HEK293 (cell line): ENCODE data around the gene GMEB2.
A peak's percentile ranks its signal among the peaks of the same experiment; 100 is the strongest.

ENCODE experiments used
- CTCF ChIA-PET: fragments of 350-600 bp; formaldehyde crosslinking; extraction: SDS; loops from one replicate; lab custom pipeline; 2021; ENCODE audit warnings: antibody characterized with exemption; lab: Yijun Ruan, JAX
- POLR2A ChIA-PET: fragments of 300-600 bp; formaldehyde crosslinking; extraction: SDS; loops from one replicate; lab custom pipeline; 2020; ENCODE audit warnings: antibody characterized with exemption, inconsistent platforms; lab: Yijun Ruan, JAX
- H3K27ac ChIP-seq: fragments of 200-500 bp; sonication (Bioruptor generic); 2 replicates; pipeline ENCODE4 v1.5.1; 2014; ENCODE audit warnings: low read depth, low read length, control low read depth, inconsistent platforms; ENCODE audit errors: extremely low read depth
- H3K36me3 ChIP-seq, 2 experiments: fragments of 200-500 bp in 1 of 2; sonication (Bioruptor generic) in 1 of 2; 1 replicate in 1 of 2; 2 replicates in 1 of 2; pipeline ENCODE4 v1.5.1; 2014 to 2017; ENCODE audit warnings: inconsistent platforms in 2 of 2, low read length in 2 of 2; ENCODE audit not compliant: control insufficient read depth in 2 of 2, insufficient read depth in 1 of 2
- H3K4me1 ChIP-seq: fragments of 200-500 bp; sonication (Bioruptor generic); 2 replicates; pipeline ENCODE4 v1.5.1; 2014; ENCODE audit warnings: mild to moderate bottlenecking, low read length, inconsistent platforms; ENCODE audit not compliant: control insufficient read depth, insufficient read depth
- H3K4me3 ChIP-seq: 2 replicates; pipeline ENCODE4 v1.5.1; 2011; ENCODE audit warnings: low read depth, mild to moderate bottlenecking, control low read depth, low read length, moderate library complexity
- H3K9me3 ChIP-seq: fragments of 200-500 bp; sonication (Bioruptor generic); 2 replicates; pipeline ENCODE4 v1.5.1; 2014; ENCODE audit warnings: low read depth, low read length, inconsistent platforms; ENCODE audit not compliant: control insufficient read depth, insufficient read depth
- ELK4 ChIP-seq: IDR thresholded peaks from 2 replicates; pipeline ENCODE4 v1.6.1; 2011; ENCODE audit warnings: mild to moderate bottlenecking, low read depth, low read length, borderline replicate concordance
- INSM2 ChIP-seq: fragments of 450-650 bp; formaldehyde crosslinking; IDR thresholded peaks from 2 replicates; pipeline ENCODE4 v1.5.1; 2016; ENCODE audit warnings: missing biosample characterization, missing genetic modification characterization
- KLF1 ChIP-seq: fragments of 450-650 bp; formaldehyde crosslinking; IDR thresholded peaks from 2 replicates; pipeline ENCODE4 v1.5.1; 2016; ENCODE audit warnings: missing biosample characterization, missing genetic modification characterization
- MZF1 ChIP-seq: fragments of 450-650 bp; formaldehyde crosslinking; IDR thresholded peaks from 2 replicates; pipeline ENCODE4 v1.5.1; 2017; ENCODE audit warnings: missing biosample characterization, missing genetic modification characterization, borderline replicate concordance
- RBAK ChIP-seq: fragments of 450-650 bp; formaldehyde crosslinking; IDR thresholded peaks from 2 replicates; pipeline ENCODE4 v1.5.1; 2016; ENCODE audit warnings: missing biosample characterization, missing genetic modification characterization
- SCRT2 ChIP-seq: fragments of 450-650 bp; formaldehyde crosslinking; IDR thresholded peaks from 2 replicates; pipeline ENCODE4 v1.5.1; 2016; ENCODE audit warnings: missing biosample characterization, missing genetic modification characterization
- SETDB1 ChIP-seq: IDR thresholded peaks from one replicate; pipeline ENCODE4 v1.6.1; 2017; ENCODE audit warnings: mild to moderate bottlenecking, low read length, moderate library complexity, mixed read lengths; ENCODE audit not compliant: insufficient read length
- ZFP3 ChIP-seq: fragments of 450-650 bp; formaldehyde crosslinking; IDR thresholded peaks from 2 replicates; pipeline ENCODE4 v1.5.1; 2016; ENCODE audit warnings: low read depth, missing biosample characterization, missing genetic modification characterization
- ZNF138 ChIP-seq: fragments of 450-650 bp; formaldehyde crosslinking; IDR thresholded peaks from 2 replicates; pipeline ENCODE4 v1.5.1; 2016; ENCODE audit warnings: missing biosample characterization, missing genetic modification characterization, borderline replicate concordance
- ZNF16 ChIP-seq: fragments of 450-650 bp; formaldehyde crosslinking; IDR thresholded peaks from 2 replicates; pipeline ENCODE4 v1.5.1; 2016; ENCODE audit warnings: low read depth, missing biosample characterization, missing genetic modification characterization
- ZNF175 ChIP-seq: fragments of 450-650 bp; formaldehyde crosslinking; IDR thresholded peaks from 2 replicates; pipeline ENCODE4 v1.5.1; 2016; ENCODE audit warnings: missing biosample characterization, missing genetic modification characterization
- ZNF24 ChIP-seq: fragments of 450-650 bp; formaldehyde crosslinking; IDR thresholded peaks from 2 replicates; pipeline ENCODE4 v1.5.1; 2016; ENCODE audit warnings: missing biosample characterization, missing genetic modification characterization
- ZNF311 ChIP-seq: fragments of 450-650 bp; formaldehyde crosslinking; IDR thresholded peaks from 2 replicates; pipeline ENCODE4 v1.5.1; 2017; ENCODE audit warnings: missing biosample characterization, missing genetic modification characterization, borderline replicate concordance
- ZNF324 ChIP-seq: fragments of 450-650 bp; formaldehyde crosslinking; IDR thresholded peaks from 2 replicates; pipeline ENCODE4 v1.5.1; 2016; ENCODE audit warnings: missing biosample characterization, missing genetic modification characterization
- ZNF354C ChIP-seq: fragments of 450-650 bp; formaldehyde crosslinking; IDR thresholded peaks from 2 replicates; pipeline ENCODE4 v1.5.1; 2016; ENCODE audit warnings: missing biosample characterization, missing genetic modification characterization, low read depth, borderline replicate concordance
- ZNF366 ChIP-seq: fragments of 450-650 bp; formaldehyde crosslinking; conservative IDR thresholded peaks from 2 replicates; pipeline ENCODE4 v1.5.1; 2016; ENCODE audit warnings: missing biosample characterization, missing genetic modification characterization
- ZNF37A ChIP-seq: fragments of 450-650 bp; IDR thresholded peaks from 2 replicates; pipeline ENCODE4 v1.5.1; 2018; ENCODE audit warnings: missing biosample characterization, missing genetic modification characterization
- ZNF433 ChIP-seq: fragments of 450-650 bp; formaldehyde crosslinking; IDR thresholded peaks from 2 replicates; pipeline ENCODE4 v1.5.1; 2016; ENCODE audit warnings: missing biosample characterization, missing genetic modification characterization, low read depth
- ZNF629 ChIP-seq: fragments of 450-650 bp; formaldehyde crosslinking; IDR thresholded peaks from 2 replicates; pipeline ENCODE4 v1.5.1; 2017; ENCODE audit warnings: missing biosample characterization, missing genetic modification characterization
- ZNF654 ChIP-seq: fragments of 450-650 bp; formaldehyde crosslinking; IDR thresholded peaks from 2 replicates; pipeline ENCODE4 v1.5.1; 2016; ENCODE audit warnings: low read depth, missing biosample characterization, missing genetic modification characterization
- ZNF704 ChIP-seq: fragments of 450-650 bp; formaldehyde crosslinking; IDR thresholded peaks from 2 replicates; pipeline ENCODE4 v1.5.1; 2016; ENCODE audit warnings: missing biosample characterization, missing genetic modification characterization
- ZNF747 ChIP-seq: fragments of 450-650 bp; formaldehyde crosslinking; IDR thresholded peaks from 2 replicates; pipeline ENCODE4 v1.5.1; 2016; ENCODE audit warnings: missing biosample characterization, missing genetic modification characterization
- ZNF768 ChIP-seq: fragments of 450-650 bp; formaldehyde crosslinking; IDR thresholded peaks from 2 replicates; pipeline ENCODE4 v1.5.1; 2018; ENCODE audit warnings: missing biosample characterization, mild to moderate bottlenecking, missing genetic modification characterization
- ZSCAN16 ChIP-seq: fragments of 450-650 bp; formaldehyde crosslinking; IDR thresholded peaks from 2 replicates; pipeline ENCODE4 v1.5.1; 2016; ENCODE audit warnings: missing biosample characterization, missing genetic modification characterization
- ZSCAN30 ChIP-seq: fragments of 450-650 bp; IDR thresholded peaks from 2 replicates; pipeline ENCODE4 v1.5.1; 2018; ENCODE audit warnings: missing biosample characterization, mild to moderate bottlenecking, missing genetic modification characterization, moderate library complexity

GMEB2 gene

GRCh38 chr20:63619505-63619904, 7.4 kb downstream of the GMEB2 start:
- no peaks in the 10 kb centered on the region for H3K4me1 ChIP-seq
- peaks cover 6 to 49% of the 10 kb centered on the region in 2 experiments; a peak in 2 of 3 replicates for H3K36me3 ChIP-seq
- no peak overlapping the region for H3K4me3 ChIP-seq
- POLR2A ChIA-PET: interaction anchor here (1.9 kb wide), 1 partner anchor 8 kb away, joined by 6 read pairs; the partner anchor contains the start of gene GMEB2
- no peaks in the 10 kb centered on the region for H3K9me3 ChIP-seq
- no peak for TF ChIP-seq ZNF24 (tag by site-specific recombination)
- TF ChIP-seq ZNF747 (tag by site-specific recombination): no peak
- TF ChIP-seq ZSCAN30 (tag by site-specific recombination): no peak
- no peak for TF ChIP-seq ZNF768 (tag by site-specific recombination)
- no peak for TF ChIP-seq ZNF175
- TF ChIP-seq ZNF37A: no peak
- peak; percentile 72 for TF ChIP-seq KLF1 (tag by site-specific recombination)
- no peak for TF ChIP-seq ZNF324 (tag by site-specific recombination)
- TF ChIP-seq, all 188 proteins: peak for 1
- CTCF ChIA-PET: interaction anchor here (1.1 kb wide), 1 partner anchor 30 kb away, joined by 3 read pairs; no protein-coding TSS in a partner anchor
- H3K27ac ChIP-seq: no peak overlapping the region

GRCh38 chr20:63619086-63619485, 7.8 kb downstream of the GMEB2 start:
- H3K9me3 ChIP-seq: no peaks in the 10 kb centered on the region
- no peak overlapping the region for H3K4me3 ChIP-seq
- ChIA-PET POLR2A (interaction anchor here (1.9 kb wide), 1 partner anchor 8 kb away, joined by 6 read pairs; the partner anchor contains the start of gene GMEB2), CTCF (interaction anchor here (0.6 to 1.1 kb wide), 2 partner anchors 31 to 608 kb away, joined by 3 read pairs; no protein-coding TSS in a partner anchor)
- no peak for TF ChIP-seq ELK4
- no peak for TF ChIP-seq ZNF366
- TF ChIP-seq ZSCAN16: no peak
- TF ChIP-seq ZNF704 (tag by site-specific recombination): no peak
- TF ChIP-seq ZNF311: no peak
- H3K36me3 ChIP-seq: peaks cover 6 to 49% of the 10 kb centered on the region in 2 experiments; a peak in 2 of 3 replicates
- H3K27ac ChIP-seq: no peak overlapping the region
- no peaks in the 10 kb centered on the region for H3K4me1 ChIP-seq

GRCh38 chr20:63618291-63618980, 8.5 kb downstream of the GMEB2 start:
- Histone ChIP-seq H3K27ac (no peak overlapping the region), H3K4me1 (no peaks in the 10 kb centered on the region), H3K36me3 (peaks cover 6 to 52% of the 10 kb centered on the region in 2 experiments; a peak in 2 of 3 replicates), H3K9me3 (no peaks in the 10 kb centered on the region)
- POLR2A ChIA-PET: interaction anchor here (1.0 to 1.9 kb wide), 2 partner anchors 9 to 45 kb away, joined by 3 to 6 read pairs; partner anchors contain the start of genes GMEB2 and HELZ2
- no peak for TF ChIP-seq RBAK
- TF ChIP-seq INSM2: no peak
- TF ChIP-seq SCRT2 (tag by site-specific recombination): no peak
- TF ChIP-seq ZNF629: no peak
- TF ChIP-seq ZNF16 (tag by site-specific recombination): no peak
- no peak for TF ChIP-seq ZNF654 (tag by site-specific recombination)
- no peak for TF ChIP-seq MZF1 (tag by site-specific recombination)
- no peak for TF ChIP-seq SETDB1
- no peak for TF ChIP-seq ZNF138 (tag by site-specific recombination)
- TF ChIP-seq ZNF433: no peak
- no peak for TF ChIP-seq ZFP3 (tag by site-specific recombination)
- no peak for TF ChIP-seq ZNF354C (tag by site-specific recombination)
- TF ChIP-seq, all 188 proteins: peak for 0
- CTCF ChIA-PET: interaction anchor here (0.6 to 1.1 kb wide), 2 partner anchors 32 to 608 kb away, joined by 3 read pairs; no protein-coding TSS in a partner anchor
- no peak overlapping the region for H3K4me3 ChIP-seq
